GM19463 (cell line): ENCODE measurements around the gene TBX2.
"Not testable (repeated sequence)": the region's sequence is repeated elsewhere in the genome, so short reads cannot be mapped to it uniquely, and the experiment has no call there.

Experiments used
- ATAC-seq: cut with Tn5 transposase; IDR thresholded peaks from one replicate; pipeline ENCODE4 v1.9.1; 2021; ENCODE audit warnings: mild to moderate bottlenecking, moderate library complexity; ENCODE audit not compliant: unreplicated experiment

The TBX2 gene

DNA sequence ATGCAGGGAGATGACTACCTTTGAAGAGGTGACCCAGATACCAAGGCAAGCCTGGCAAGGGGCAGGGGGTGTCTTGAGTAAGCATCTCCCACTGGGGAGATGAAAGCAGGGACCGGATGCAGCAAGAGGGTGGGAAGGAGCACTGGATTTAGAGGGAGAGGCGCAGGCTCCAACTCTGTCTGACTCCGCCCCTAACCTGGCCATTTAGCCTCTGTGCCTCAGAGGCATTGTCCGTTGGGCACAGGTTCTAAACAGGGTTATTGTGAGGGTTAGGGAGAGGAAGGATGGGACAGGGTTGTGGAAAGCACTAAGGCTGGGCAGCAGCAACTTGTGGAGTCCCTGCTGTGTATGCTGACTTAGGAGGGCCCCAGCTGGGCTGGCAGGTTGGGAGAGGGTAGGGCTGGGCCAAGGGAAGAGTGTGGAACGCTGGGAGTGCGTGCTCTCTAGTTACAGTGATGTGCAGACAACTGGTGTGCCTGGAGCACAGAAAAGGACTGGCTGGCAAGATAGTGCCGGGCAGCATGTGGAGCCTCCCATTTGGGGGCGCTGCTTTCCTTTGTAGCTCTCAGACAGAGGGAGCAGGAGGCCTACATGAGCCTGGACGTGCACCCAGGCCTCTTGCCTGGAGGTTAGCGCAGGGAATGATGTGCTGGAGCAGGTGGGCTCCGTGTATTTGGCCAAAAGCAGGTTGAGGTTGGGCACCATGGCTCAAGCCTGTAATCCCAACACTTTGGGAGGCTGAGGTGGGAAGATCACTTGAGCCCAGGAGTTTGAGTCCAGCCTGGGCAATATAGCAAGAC, 26.2 kb downstream of the TBX2 start:
- no peak for ATAC-seq

DNA sequence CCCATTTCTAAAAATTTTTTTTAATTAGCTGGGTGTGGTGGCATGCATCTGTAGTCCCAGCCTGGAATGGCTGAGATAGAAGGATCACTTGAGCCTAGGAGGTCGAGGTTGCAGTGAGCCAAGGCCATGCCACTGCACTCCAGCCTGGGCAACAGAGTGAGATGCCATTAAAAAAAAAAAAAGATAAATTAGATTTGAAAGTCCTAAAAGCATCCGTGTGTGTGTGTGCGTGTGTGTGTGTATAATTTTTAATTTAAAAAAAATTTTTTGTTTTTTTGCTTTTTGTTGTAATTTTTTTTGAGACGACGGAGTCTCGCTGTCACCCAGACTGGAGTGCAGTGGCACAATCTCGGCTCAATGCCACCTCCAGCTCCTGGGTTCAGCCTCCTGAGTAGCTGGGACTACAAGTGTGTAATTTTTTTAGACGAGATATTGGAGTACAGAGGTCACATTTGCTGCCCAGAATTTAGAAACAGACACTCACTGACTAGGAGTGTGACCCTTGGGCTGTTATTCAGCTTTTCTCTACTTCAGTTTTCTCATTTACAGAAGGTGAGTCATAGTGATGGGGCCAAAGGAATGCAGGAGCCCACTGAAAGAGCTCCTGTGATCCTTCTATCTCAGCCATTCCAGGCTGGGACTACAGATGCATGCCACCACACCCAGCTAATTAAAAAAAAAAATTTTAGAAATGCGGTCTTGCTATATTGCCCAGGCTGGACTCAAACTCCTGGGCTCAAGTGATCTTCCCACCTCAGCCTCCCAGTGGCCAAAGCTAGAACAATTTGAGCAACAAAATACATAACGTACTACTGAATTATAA, 27.1 kb downstream of the TBX2 start:
- no peak for ATAC-seq

DNA sequence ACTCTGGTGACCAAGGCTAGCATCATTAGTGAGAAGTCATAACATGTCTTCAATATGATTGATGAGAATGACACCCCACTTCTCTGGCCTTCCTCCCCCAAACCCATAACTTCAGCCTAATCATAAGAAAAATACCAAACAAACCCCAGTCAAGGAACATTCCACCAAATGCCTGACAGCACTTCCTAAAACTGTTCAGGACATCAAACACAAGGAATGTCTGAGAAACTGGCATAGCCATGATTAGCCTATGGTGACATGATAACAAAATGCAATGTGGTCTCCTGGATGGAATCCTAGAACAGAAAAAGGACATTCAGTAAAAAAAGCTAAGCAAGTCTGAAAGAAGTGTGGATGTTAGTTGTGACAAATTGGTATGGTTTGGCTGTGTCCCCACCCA, 27.9 kb downstream of the TBX2 start:
- ATAC-seq, result no peak

DNA sequence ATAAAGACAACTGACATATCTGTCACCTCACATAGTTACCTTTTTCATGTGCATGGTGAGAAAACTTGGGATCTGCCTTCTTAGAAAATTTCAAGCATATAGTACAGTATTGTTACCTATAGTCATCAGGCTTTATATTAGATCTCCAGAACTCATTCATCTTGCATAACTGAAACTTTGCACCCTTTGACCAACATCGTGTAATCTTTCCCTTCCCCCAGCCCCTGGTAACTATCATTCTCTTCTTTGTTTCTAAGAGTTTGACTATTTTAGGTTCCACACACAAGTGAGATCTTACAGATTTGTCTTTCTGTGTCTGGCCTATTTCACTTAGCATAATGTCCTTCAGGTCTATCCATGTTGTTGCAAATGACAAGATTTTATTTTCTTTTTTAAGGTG, 29.6 kb downstream of the TBX2 start:
- no peak for ATAC-seq

DNA sequence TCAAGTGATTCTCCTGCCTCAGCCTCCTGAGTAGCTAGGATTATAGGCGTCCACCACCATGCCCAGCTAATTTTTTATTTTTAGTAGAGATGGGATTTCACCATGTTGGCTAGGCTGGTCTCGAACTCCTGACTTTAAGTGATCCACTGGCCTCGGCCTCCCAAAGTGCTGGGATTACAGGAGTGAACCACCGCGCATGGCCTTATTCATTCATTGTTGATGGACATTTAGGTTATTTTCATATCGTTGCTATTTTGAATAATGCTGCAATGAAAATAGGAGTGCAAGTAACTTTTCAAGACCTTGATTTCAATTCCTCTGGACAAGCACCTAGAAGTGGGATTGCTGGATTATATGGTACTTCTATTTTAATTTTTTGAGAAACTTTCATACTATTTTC, 30.2 kb downstream of the TBX2 start:
- not testable (repeated sequence) for ATAC-seq

DNA sequence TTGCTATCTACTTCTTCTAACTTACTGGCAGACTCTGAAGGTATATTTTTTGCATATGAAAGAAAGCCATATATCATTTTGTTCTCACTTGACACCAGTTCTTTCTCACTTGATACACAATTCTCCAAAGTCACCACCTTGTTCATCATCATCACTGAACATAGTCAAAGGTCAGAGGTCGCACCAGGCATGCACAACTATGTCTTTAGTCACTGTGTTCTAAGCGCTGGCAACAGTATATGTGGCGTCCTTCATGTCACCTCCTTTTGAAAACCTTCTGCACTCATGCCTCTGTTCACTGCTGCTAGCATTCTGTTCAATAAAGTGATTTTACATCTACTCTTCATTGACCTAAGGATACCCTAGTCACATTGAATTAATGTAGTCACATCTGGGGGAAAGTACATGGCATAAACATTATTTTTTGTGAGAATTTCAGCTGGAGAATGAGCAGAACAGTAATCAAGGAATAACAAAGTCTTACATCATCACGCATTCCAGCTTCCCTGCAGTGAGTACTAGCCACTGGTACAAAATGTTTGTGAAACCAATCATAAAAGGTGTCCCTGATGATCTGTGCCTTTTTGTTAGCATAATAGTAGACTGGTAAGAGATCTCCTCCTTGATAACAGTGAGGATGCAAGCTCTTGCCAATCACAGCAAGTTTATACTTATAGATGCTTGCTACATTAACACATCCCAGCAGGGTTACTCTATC, 32.1 kb downstream of the TBX2 start:
- no peak for ATAC-seq

DNA sequence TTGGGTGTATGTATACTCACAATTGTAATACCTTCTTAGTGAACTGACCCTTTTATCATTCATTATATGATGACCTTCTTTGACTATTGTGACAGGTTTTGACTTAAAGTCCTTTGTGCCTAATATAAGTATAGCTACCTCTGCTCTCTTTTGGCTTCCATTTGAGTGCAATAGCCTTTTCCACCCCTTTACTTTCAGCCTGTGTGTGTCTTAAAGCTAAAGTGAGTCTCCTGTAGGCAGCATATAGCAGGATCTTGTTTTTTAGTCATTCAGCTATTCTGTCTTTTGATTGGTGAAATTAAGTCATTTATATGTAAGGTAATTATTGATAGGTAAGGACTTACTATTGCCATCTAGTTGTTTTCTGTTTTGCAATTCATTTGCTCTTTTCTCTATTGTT, 36.6 kb downstream of the TBX2 start:
- ATAC-seq, result no peak

DNA sequence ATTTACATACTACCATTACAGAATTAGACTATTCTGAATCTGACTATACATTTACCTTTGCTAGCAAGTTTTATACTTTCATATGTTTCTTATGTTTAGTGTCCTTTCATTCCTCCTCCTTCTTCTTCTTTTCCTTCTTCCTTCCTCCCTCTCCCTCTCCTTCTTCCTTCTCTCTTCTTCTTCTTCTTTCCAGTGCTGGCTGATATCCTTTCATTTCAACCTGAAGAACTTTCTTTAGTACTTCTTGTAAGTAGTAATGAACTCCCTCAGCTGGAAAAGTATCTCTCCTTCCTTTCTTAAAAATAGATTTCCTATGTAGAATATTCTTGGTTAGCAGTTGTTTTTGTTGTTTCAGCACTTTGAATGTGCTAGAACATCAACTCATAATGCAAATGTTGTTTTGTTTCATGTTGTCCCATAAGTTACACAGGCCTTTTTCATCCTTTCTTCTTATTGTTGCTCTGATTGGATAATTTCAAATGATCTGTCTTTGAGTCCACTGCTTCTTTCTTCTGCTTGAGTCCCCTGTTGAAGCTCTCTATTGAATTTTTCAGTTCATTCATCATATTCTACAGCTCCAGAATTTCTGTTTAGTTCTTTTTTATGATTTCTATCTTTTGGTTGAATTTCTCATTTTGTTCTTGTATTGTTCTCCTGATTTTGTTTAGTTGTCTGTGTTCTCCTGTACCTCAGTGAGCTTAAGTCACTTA, 37.5 kb downstream of the TBX2 start:
- ATAC-seq, result no peak

DNA sequence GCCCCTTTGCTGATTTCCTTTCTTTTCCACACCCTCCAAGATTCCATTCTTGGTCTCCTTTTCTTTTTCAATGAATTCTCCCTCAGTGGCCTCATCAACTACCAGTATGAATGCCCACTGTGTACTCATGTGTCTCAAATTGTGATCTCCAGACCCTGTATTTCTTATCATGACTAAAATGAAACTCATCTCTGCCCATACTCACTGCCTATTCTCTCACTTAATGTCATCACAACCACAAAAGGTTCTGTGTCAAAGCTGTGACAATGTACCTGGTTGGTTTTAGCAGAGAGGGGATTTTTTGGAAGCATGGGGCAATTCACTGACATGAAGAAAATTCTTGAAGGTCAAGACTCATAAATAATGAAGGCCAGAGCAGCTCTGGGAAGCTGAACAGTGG, 41.1 kb downstream of the TBX2 start:
- ATAC-seq, result no peak

DNA sequence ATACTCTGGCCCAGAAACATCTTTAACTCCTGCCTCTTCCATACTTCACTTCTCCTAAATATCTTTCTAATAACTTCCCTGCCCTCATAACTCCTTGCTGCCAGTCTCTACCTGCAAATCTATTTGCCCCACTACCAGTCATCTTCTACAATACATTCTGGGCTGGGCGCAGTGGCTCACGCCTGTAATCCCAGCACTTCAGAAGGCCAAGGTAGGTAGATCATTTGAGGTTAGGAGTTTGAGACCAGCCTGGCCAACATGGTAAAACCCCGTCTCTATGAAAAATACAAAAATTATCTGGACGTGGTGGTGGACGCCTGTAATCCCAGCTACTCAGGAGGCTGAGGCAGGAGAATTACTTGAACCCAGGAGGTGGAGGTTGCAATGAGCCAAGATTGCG, 41.9 kb downstream of the TBX2 start:
- not testable (repeated sequence) for ATAC-seq

DNA sequence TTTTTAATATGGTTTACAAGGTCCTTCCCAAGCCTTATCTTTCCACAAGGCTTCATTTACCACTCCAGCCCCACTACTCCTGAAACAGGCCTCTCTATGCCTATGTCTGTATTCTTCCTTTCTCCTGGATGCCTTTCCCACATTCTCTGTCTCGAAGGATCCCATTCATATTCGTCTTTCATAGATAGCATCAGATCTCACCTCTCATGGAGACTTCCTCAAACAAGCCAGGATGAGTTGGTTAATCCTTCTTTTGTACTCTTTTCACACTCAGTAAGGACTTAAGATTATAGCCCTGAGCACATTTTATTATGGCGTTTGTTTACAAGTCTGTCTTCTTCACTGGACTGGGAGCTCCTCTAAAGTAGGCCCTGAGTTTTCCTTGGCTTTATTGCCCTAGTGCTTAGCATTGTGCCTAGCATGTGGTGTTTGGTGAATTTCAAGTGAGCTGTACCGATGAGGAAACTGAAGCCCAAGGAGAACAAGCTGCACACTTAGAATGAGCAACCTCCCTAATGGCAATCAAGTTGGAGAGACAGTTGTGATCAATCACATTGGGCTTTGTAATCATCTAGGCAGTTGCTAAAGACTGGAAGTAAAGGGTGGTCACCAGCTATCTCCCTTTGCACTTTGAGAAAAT, 42.6 kb downstream of the TBX2 start:
- no peak for ATAC-seq

DNA sequence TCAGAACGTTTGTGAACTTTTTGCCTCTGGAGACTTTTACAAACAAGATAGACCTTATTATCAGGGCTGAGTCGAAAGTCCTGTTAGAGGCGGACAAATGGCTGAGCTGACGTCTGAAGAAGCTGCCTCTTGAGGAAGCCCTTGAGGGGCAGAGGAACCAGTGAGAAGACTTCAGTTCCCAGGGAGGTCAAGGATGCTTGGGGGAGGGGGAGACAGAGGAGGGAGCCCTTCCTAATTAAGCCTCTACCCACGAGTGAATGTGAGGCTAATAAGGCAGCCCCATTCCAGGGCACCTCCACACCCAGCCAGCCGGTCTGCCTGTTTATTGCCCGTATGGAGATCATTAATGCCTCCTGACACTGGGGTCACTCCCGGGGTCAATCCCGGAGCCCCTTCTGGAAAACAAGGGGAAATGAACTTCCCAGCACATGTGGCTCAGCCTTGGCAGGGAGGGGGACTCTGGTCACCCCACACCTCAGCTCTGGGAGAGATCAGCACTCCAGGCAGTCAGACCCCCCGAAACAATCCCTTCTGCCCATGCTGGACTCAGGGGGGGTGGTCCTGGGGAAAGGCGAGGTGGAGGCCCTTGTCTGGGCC, 43.3 kb downstream of the TBX2 start:
- ATAC-seq, result no peak

DNA sequence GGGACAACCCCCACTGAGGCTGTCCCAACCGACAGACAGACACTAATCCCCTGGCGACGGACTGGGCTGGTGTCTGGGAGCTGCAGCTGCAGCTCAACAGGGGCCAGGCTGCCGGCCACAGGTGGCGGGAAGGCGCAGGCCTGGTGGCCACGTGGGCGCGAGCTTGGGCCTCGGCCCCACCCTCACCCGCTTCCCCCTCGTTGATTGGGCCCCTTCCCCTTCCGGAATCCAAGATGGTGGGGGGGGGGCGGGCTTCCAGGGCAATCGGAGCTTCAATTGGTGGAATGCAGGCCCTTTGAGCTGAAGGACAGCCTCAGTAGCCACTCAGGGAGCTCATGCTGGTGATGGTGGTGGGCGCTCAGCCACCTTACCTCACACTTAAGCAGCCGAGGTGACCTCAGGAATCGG, 43.8 kb downstream of the TBX2 start:
- no peak for ATAC-seq

DNA sequence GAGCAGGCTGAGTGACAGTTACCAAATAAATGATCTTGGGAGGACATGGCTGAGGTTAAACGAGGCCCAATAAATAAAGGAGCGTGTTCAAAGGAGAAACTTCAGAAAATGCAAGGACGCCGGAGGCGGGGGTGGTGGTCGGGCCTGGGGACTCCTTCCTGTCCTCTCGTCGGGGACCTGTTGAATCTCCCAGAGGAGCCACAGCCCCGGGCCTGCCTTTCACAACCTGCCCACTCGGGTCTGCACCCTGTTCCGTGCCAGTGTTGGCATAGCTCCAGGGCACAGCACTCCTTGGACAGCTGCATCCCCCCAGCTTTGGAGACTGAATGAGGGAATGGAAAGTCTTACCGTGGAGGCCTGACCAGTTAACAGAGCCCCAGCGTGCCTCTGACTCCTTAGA, 44.4 kb downstream of the TBX2 start:
- no peak for ATAC-seq

DNA sequence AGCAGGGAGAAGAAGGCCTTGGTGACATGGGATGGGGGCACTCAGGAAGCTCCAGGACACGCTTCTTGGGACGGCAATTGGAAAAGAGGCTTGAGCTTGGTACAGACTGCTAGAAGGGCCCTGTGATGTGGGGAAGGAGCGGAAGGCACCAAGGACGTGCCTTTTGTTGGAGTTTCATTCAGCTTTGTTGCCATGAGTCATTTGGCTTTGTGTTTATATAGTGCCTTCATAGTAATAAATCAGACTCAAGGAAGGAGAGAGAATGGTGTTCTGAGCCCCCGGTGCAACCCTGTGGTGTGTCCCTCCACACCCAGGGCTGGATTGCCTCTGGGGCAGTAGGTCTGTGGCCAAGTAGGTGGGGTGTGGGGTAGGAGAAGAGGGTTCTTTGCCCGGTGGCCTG, 45.2 kb downstream of the TBX2 start:
- no peak for ATAC-seq

DNA sequence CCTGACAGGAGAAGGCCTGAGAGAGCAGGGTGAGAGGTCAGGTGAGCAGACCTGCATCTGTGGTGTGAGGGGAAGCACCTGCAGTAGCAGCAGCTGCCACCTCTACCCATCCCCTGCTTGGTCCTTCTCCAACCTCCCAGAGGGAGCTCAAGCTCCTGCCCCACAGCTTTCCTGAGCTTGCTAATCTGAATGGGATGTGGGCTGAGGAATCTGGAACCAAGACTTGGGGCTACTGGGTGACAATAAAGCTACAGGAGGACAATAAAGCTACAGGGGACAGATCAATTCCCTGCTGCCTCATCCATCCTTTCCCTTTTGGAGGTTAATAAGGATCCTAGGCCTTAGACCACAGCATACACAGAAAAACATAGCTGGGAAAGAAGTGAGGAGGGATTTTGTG, 47.7 kb downstream of the TBX2 start:
- no peak for ATAC-seq

DNA sequence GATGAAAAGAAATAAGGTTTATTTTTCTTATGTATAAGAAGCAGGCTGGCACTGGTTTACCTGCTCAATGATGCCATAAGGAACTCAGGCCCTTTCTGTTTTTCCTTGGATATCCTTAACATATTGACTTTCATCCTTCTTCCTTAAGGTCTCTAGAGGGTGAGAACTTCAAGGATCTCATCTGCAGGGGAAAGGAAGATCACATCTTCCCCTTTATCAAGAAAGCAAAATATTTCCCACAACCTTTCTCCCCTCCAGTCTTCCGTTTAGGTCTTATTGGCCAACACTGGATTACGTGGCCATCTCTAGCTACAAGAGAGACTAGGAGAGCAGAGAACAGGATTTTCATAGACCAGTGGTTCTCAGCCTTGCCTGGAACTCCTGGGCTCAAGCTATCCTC, 48.4 kb downstream of the TBX2 start:
- no peak for ATAC-seq

DNA sequence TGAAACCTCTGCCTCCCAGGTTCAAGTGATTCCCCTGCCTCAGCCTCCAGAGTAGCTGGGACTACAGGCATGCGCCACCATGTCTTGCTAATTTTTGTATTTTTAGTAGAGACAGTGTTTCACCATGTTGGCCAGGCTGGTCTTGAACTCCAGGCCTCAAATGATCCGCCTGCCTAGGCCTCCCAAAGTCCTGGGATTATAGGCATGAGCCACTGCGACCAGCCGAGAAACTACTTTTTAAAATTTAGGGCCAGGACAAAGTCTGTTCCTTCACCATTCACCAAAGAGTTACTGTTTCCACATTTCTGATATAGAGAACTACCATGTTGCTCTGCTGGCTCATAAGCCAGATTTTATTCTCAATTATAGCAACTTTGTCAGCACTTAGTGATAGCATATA, 49.5 kb downstream of the TBX2 start:
- not testable (repeated sequence) for ATAC-seq

DNA sequence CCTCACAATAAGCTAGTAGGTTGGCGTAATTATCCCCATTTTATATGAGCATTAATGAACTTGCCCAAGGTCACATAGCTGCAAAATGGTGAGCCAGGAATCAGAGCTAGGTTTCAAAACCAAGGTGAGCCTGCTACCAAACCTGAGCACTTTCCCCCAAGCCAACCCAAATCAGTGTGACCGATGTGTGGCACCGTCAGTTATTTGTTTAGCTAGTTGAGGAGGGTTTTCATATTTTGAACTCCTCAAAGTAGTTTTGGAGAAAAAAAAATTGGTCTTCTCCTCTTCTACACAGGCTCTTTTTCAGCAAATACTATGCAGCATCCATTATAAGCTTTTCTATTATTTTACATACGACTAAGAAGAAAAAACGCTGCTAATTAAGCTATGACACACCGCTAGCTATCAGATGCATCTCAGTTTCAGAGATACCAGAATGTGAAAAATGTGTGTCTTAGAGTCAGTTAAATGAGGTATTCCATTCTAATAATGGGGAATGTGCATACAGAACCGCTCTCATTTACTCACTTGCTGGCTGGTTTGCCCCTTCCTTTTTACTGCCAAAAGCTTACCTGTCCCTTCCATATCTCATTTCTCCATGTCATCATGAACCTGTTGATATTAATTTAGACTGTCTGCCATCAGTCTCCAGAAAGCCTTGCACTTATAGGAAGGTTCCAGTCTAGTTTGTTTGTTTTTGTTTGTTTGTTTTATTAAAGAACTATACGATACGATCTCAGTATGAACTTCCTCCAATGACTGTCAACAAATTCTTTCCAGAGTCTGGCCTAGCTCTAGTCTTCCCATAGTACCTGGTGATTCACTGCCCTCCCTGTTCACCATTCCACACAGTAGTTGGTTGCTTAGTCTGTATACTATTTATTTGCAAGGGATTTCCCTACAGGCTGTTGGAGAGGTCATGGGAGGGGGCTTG, 50.3 kb downstream of the TBX2 start:
- no peak for ATAC-seq
